AG08396 (cell line): ENCODE measurements around the gene LRRC4C.
A peak's percentile ranks its signal among the peaks of the same experiment; 100 is the strongest.

Source experiments
- DNase-seq: peaks from one replicate; pipeline ENCODE4 v3.0.0; 2012; ENCODE audit warnings: low spot score, mixed read lengths

The LRRC4C gene

GRCh38 chr11:40467771-40468170 lies 991.7 kb downstream of the LRRC4C start:
- DNase-seq, result no peak

GRCh38 chr11:40445391-40445790 lies 1014.1 kb downstream of the LRRC4C start:
- DNase-seq, result peak; percentile 1

GRCh38 chr11:40444151-40444550 lies 1015.3 kb downstream of the LRRC4C start:
- DNase-seq, result no peak

GRCh38 chr11:40435344-40435743 lies 1024.1 kb downstream of the LRRC4C start:
- no peak for DNase-seq

GRCh38 chr11:40434926-40435325 lies 1024.5 kb downstream of the LRRC4C start:
- DNase-seq, result no peak

- DNase-seq, result no peak
These were observed 1027.1 kb downstream of the LRRC4C start for GRCh38 chr11:40432358-40432757.

- DNase-seq, result no peak
These were observed 1034.3 kb downstream of the LRRC4C start for GRCh38 chr11:40425168-40425567.

- DNase-seq, result no peak
These were observed 1038.1 kb downstream of the LRRC4C start for GRCh38 chr11:40421208-40421981.

- no peak for DNase-seq
These were observed 1041.8 kb downstream of the LRRC4C start for GRCh38 chr11:40417627-40418026.

GRCh38 chr11:40407355-40407754 lies 1052.1 kb downstream of the LRRC4C start:
- no peak for DNase-seq

- no peak for DNase-seq
These were observed 1053.8 kb downstream of the LRRC4C start for GRCh38 chr11:40405614-40406013.

GRCh38 chr11:40403321-40403720 lies 1056.1 kb downstream of the LRRC4C start:
- no peak for DNase-seq

- DNase-seq, result no peak
These were observed 1058.2 kb downstream of the LRRC4C start for GRCh38 chr11:40401132-40401853.

- DNase-seq, result no peak
These were observed 1062.3 kb downstream of the LRRC4C start for GRCh38 chr11:40397141-40397540.

GRCh38 chr11:40393511-40393910 lies 1065.9 kb downstream of the LRRC4C start:
- DNase-seq, result no peak

GRCh38 chr11:40391679-40392078 lies 1067.8 kb downstream of the LRRC4C start:
- DNase-seq, result no peak

- peak; percentile 37 for DNase-seq
These were observed 1071.2 kb downstream of the LRRC4C start for GRCh38 chr11:40388097-40388818.

- DNase-seq, result no peak
These were observed 1072.0 kb downstream of the LRRC4C start for GRCh38 chr11:40387240-40387980.

GRCh38 chr11:40384991-40385390 lies 1074.5 kb downstream of the LRRC4C start:
- peak; percentile 21 for DNase-seq

- DNase-seq, result no peak
These were observed 1078.0 kb downstream of the LRRC4C start for GRCh38 chr11:40381481-40381880.

- no peak for DNase-seq
These were observed 1078.6 kb downstream of the LRRC4C start for GRCh38 chr11:40380835-40381234.

GRCh38 chr11:40376331-40376730 lies 1083.1 kb downstream of the LRRC4C start:
- DNase-seq, result no peak
